Naive B cell (primary cell): Measurements from ENCODE around the gene RHCE. TPM values are rescaled to one million over a fixed set of nuclear protein-coding genes. Genes with fewer than 3 reads are reported as not detected.
"Not testable (repeated sequence)": the region's sequence is repeated elsewhere in the genome, so short reads cannot be mapped to it uniquely, and the experiment has no call there.

Source experiments
- ATAC-seq, 2 donors: fragments of 150-1000 bp; cut with Tn5 transposase; 2 replicates each; pipeline ENCODE4 v1.10.0; 2021; ENCODE audit warnings: low read depth in 2 of 2, mild to moderate bottlenecking in 2 of 2, moderate library complexity in 2 of 2
- DNase-seq: peaks from one replicate; pipeline ENCODE4 v3.0.0; 2022
- H3K27ac Mint-ChIP-seq, 6 donors: one replicate each; pipeline ENCODE4 v1.8.0; 2020 to 2022; ENCODE audit warnings: mild to moderate bottlenecking in 6 of 6, mixed read lengths in 6 of 6, moderate library complexity in 5 of 6, inconsistent platforms in 2 of 6
- H3K27me3 Mint-ChIP-seq, 3 donors: one replicate each; pipeline ENCODE4 v1.8.0; 2021 to 2022; ENCODE audit warnings: mixed read lengths in 3 of 3, mild to moderate bottlenecking in 1 of 3
- H3K36me3 Mint-ChIP-seq, 2 donors: one replicate each; pipeline ENCODE4 v1.8.0; 2020 to 2022; ENCODE audit warnings: mixed read lengths in 2 of 2, inconsistent platforms in 1 of 2, mild to moderate bottlenecking in 1 of 2
- H3K4me1 Mint-ChIP-seq, 3 donors: one replicate each; pipeline ENCODE4 v1.8.0; 2020 to 2022; ENCODE audit warnings: mixed read lengths in 3 of 3, inconsistent platforms in 1 of 3, mild to moderate bottlenecking in 1 of 3, moderate library complexity in 1 of 3
- H3K4me3 Mint-ChIP-seq, 8 donors: one replicate each; pipeline ENCODE4 v1.8.0; 2020 to 2022; ENCODE audit warnings: mild to moderate bottlenecking in 8 of 8, mixed read lengths in 8 of 8, moderate library complexity in 8 of 8, inconsistent platforms in 2 of 8
- H3K9me3 Mint-ChIP-seq, 7 donors: one replicate each; pipeline ENCODE4 v1.8.0; 2020 to 2022; ENCODE audit warnings: mixed read lengths in 7 of 7, mild to moderate bottlenecking in 5 of 7, inconsistent platforms in 2 of 7, moderate library complexity in 1 of 7
- polyA plus RNA-seq, 6 donors: library from polyadenylated mRNA; unstranded; fragments of 300-500 nt; fragmentation: Illumina TruSeq; gene quantifications; one replicate each; pipeline ENCODE4 v1.2.3, GENCODE V29; 2021; ENCODE audit warnings: low read depth in 6 of 6

Gene RHCE
- under 1 TPM in 3 of 6 donors, not detected in 3; 0.23 to 0.70 (median 0.28) TPM for polyA plus RNA-seq

DNA sequence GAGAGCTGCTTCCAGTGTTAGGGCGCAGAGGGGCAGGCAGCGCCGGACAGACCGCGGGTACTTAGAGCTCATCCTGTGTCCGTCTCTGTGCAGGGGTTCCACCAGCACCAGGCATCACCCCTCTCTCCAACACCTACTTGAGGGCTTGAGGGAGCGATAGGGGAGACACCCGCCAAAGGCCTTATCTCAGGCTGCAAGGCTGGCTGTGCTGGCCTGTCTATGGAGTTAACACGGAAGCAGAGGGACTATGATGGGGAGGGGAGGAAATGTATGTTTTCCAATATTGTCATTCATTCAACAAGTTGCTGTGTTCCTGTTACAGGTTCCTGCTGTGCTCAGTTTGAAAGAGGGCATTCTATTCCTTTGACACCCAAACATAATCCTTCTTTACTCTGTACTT, at the start of gene RHCE:
Gene RHCE, minus strand, starts transcription at position 111 of the 400 bp plus-strand sequence. Its CDS starts 39 bp downstream, at position 72.
- not testable (repeated sequence) for H3K4me1 Mint-ChIP-seq, ATAC-seq, DNase-seq, H3K9me3 Mint-ChIP-seq, H3K36me3 Mint-ChIP-seq, H3K27me3 Mint-ChIP-seq, H3K27ac Mint-ChIP-seq, H3K4me3 Mint-ChIP-seq

DNA sequence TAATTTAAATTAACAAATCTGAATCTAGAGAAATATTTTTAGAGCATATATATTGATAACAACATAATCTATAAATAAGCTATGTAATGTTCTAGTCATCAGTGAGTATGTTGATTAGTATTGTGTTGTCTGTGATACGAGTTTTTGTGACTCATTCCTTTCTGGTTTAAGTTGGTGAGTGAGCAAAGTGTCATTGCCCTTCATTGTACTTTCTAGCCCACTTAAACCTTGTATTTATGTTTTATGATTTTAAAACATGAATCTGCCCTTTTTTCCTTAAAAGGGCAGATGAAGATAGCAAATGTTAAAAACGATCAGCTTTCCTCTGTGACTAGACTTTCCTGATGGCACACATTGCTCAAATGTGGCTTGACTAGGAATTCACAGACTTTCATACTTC, 48.6 kb upstream of the RHCE start:
- DNase-seq (no peak), ATAC-seq (no peak)
- H3K36me3 Mint-ChIP-seq: peaks cover 5 to 7% of the 10 kb centered on the region in 2 donors
- no peaks in the 10 kb centered on the region for H3K27me3 Mint-ChIP-seq
- H3K4me3 Mint-ChIP-seq: no peak overlapping the region
- H3K27ac Mint-ChIP-seq: no peak overlapping the region
- peaks cover 15 to 27% (median 17%) of the 10 kb centered on the region in 3 donors for H3K4me1 Mint-ChIP-seq
- no peaks in the 10 kb centered on the region for H3K9me3 Mint-ChIP-seq

DNA sequence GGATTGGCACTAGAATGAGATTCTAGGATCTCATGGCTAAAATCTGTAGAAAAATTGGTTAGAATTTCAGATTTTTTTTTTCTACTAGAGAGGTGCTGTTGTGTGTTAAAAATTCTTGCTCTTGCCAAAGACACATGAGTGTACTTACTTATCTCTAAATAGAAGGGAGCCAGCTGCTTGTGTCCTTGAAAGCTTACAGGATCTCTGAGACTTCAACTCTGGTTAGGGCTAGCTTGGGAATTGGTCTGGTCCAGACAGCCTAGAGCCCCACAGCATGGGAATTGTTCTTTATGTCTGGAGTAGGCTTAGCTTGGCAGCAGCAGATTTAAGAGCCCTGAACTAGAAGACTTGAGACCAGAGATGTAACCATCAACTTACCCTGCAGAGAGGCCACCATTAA, 47.4 kb upstream of the RHCE start:
- H3K4me3 Mint-ChIP-seq: no peak overlapping the region
- ATAC-seq (no peak), DNase-seq (no peak)
- H3K4me1 Mint-ChIP-seq: peaks cover 7 to 21% (median 11%) of the 10 kb centered on the region in 3 donors
- H3K27ac Mint-ChIP-seq: no peak overlapping the region
- H3K27me3 Mint-ChIP-seq: no peaks in the 10 kb centered on the region
- H3K9me3 Mint-ChIP-seq: no peaks in the 10 kb centered on the region
- H3K36me3 Mint-ChIP-seq: peaks cover 5 to 7% of the 10 kb centered on the region in 2 donors

DNA sequence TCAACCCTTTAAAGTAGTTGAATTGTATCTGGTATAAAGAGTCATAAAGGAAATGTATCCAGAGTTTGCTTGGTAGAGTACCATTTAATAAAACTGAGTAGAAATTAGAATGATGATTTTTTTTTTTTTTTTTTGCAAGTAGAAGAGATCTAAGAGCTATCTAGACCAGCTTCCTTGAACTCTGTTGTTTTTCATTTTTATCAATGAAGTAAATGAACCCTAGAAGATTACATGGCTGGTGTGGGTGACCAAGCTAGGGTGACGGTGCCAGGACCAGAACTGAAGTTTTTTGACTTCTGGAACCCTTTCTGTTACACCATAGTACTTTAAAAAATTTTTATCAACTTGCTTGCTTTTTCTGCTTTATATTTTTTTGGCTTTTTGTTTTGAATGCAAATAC, 47.0 kb upstream of the RHCE start:
- ATAC-seq: no peak
- Mint-ChIP-seq H3K4me3 (no peak overlapping the region), H3K9me3 (no peaks in the 10 kb centered on the region)

DNA sequence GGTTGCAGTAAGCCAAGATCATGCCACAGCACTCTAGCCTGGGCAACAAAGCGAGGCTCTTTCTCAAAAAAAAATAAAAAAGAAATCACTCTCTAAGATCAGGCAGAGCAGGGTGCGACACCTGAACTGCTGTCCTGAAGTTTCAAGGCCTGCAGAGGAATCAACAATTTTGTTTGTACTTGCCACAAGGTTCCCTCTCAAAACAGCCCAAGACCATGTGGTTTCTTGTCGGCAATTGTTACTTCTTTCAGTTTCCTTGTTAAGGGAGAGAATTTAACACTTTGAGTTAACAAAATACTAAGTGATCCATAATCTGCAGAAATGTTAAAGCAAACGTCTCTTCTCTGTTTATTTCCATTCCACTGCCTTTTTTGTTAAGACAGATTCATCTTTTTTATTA, 46.6 kb upstream of the RHCE start:
- H3K4me1 Mint-ChIP-seq: peaks cover under 1 to 17% (median 10%) of the 10 kb centered on the region in 3 donors
- no peaks in the 10 kb centered on the region for H3K27me3 Mint-ChIP-seq
- no peak for DNase-seq
- no peaks in the 10 kb centered on the region for H3K9me3 Mint-ChIP-seq
- H3K27ac Mint-ChIP-seq: peak overlapping the region in 1 of 6 donors; percentile 42
- H3K4me3 Mint-ChIP-seq: no peak overlapping the region
- peaks cover 5 to 7% of the 10 kb centered on the region in 2 donors for H3K36me3 Mint-ChIP-seq
- ATAC-seq: no peak

More for the DNA sequence above, 47.0 kb upstream of the RHCE start:
- H3K36me3 Mint-ChIP-seq: peaks cover 5 to 7% of the 10 kb centered on the region in 2 donors
- peak overlapping the region in 1 of 6 donors; percentile 42 for H3K27ac Mint-ChIP-seq
- H3K27me3 Mint-ChIP-seq: no peaks in the 10 kb centered on the region
- peaks cover 5 to 21% (median 11%) of the 10 kb centered on the region in 3 donors for H3K4me1 Mint-ChIP-seq
- DNase-seq: no peak

DNA sequence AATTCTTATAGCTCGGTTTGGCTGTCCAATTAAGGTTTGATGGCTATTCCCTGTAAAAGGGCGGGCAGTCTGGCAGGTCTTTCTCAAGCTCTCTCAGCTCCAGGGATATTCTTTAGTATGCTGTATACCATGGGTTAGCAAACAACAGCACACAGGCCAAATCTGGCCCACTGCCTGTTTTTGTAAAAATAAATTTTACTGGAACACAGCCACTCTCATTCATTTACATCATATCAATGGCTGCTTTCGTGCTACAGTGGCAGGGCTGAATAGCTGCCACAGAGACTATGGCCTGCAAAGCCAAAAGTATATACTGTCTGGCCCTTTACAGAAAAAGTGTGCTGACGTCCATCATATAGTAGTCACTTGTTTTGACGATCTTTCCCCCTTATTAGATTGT, 42.1 kb upstream of the RHCE start:
- H3K9me3 Mint-ChIP-seq: no peaks in the 10 kb centered on the region
- ATAC-seq: no peak
- H3K27ac Mint-ChIP-seq: peak overlapping the region in 1 of 6 donors; percentile 49
- peaks cover 0 to 11% (median 4%) of the 10 kb centered on the region in 3 donors for H3K4me1 Mint-ChIP-seq
- no peak overlapping the region for H3K4me3 Mint-ChIP-seq
- no peaks in the 10 kb centered on the region for H3K27me3 Mint-ChIP-seq
- H3K36me3 Mint-ChIP-seq: peaks cover 17 to 25% of the 10 kb centered on the region in 2 donors
- no peak for DNase-seq

DNA sequence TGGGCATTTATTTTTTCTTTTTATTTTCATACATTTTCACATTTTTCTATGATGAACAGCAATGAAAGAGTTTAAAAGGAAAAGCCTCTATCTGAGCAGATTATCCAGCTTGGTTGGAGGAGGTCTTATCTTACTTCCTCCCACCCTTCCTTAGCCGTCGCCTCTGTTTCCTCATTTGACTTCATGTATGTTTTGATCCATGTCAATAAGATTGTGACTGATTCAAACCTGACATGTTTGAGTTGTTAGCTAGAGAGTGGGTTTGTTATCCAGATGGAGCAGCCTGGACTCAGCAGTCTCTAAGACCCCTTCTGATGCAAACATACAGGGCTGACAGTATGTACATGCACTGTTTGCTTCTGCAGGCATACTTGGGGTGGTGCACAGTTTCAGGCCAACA, 41.2 kb upstream of the RHCE start:
- Mint-ChIP-seq H3K4me1 (peaks cover 0 to 5% (median 4%) of the 10 kb centered on the region in 3 donors), H3K27ac (no peak overlapping the region), H3K36me3 (peaks cover 20 to 25% of the 10 kb centered on the region in 2 donors), H3K9me3 (no peaks in the 10 kb centered on the region), H3K4me3 (no peak overlapping the region), H3K27me3 (no peaks in the 10 kb centered on the region)
- no peak for ATAC-seq
- no peak for DNase-seq

DNA sequence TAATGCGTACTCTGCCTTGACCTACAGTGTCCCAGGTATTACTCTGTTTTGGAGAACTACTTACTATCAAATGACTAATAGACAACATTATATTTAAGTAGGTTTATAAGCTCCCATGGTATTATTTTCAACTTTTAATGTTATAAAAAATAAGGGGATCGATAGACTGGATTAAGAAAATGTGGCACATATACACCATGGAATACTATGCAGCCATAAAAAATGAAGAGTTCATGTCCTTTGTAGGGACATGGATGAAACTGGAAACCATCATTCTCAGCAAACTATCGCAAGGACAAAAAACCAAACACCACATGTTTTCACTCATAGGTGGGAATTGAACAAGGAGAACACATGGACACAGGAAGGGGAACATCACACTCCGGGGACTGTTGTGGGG, 40.2 kb upstream of the RHCE start:
- DNase-seq, H3K4me3 Mint-ChIP-seq, H3K4me1 Mint-ChIP-seq, H3K9me3 Mint-ChIP-seq, H3K27ac Mint-ChIP-seq, ATAC-seq, H3K27me3 Mint-ChIP-seq: not testable (repeated sequence)
- H3K36me3 Mint-ChIP-seq: peaks cover 18 to 30% of the 10 kb centered on the region in 2 donors

DNA sequence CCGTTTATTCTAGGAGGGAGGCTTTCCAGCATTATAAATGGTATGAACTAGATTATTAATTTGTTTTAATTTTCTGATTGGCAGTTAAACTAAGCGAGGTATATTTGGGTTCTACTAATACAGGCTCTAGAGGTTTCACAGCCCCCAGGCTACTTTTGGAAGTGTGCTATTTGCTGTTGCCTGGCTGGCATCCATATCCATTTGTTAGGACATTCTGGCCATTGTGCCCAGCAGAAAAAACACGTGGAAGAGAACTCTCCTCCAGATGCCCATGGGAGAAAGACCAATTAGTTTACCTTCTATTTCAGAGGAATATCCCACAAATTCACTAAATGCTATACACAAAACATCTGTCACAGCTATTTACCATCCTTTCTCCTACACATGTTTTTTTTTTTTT, 39.4 kb upstream of the RHCE start:
- no peak for DNase-seq
- peaks cover 0 to 4% (median 0%) of the 10 kb centered on the region in 3 donors for H3K4me1 Mint-ChIP-seq
- ATAC-seq: no peak
- H3K36me3 Mint-ChIP-seq: peaks cover 12 to 25% of the 10 kb centered on the region in 2 donors
- no peaks in the 10 kb centered on the region for H3K9me3 Mint-ChIP-seq
- no peaks in the 10 kb centered on the region for H3K27me3 Mint-ChIP-seq
- H3K27ac Mint-ChIP-seq: peak overlapping the region in 1 of 6 donors; percentile 71
- no peak overlapping the region for H3K4me3 Mint-ChIP-seq

DNA sequence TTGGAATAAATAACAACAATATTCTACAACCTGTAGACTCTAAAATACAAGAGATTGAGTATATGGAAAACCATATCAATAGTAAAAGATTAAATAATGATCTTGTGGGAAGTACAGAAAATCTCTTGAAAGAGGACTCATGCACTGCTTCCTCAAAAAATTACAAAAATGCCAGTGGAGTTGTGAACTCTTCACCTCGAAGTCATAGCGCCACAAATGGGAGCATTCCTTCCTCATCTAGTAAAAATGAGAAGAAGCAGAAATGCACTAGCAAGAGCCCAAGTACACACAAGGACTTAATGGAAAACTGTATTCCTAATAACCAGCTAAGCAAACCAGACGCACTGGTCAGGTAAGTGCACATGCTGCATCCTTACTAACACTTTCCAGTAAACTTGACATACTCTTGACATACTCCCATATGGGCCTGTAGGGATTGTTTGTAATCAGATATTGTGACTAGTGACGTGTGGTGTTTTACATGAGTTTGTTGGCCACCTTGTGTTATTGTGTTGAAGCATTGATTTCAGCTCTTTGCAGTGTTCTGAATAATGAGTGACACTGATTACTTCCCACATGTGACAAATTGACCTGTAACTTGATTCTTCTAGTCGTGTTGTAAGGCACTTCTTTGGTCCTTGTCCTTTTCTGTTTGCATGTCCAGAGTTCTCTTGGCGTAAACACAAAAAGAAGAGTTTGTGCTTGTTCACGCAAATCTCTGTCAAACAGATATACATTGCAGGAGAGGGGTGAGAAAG, 38.1 kb upstream of the RHCE start:
- H3K4me3 Mint-ChIP-seq: no peak overlapping the region
- H3K4me1 Mint-ChIP-seq: peaks cover 0 to 4% (median 0%) of the 10 kb centered on the region in 3 donors
- ATAC-seq (no peak), DNase-seq (no peak)
- no peaks in the 10 kb centered on the region for H3K9me3 Mint-ChIP-seq
- H3K27me3 Mint-ChIP-seq: no peaks in the 10 kb centered on the region
- peaks cover 12 to 25% of the 10 kb centered on the region in 2 donors for H3K36me3 Mint-ChIP-seq
- H3K27ac Mint-ChIP-seq: no peak overlapping the region

DNA sequence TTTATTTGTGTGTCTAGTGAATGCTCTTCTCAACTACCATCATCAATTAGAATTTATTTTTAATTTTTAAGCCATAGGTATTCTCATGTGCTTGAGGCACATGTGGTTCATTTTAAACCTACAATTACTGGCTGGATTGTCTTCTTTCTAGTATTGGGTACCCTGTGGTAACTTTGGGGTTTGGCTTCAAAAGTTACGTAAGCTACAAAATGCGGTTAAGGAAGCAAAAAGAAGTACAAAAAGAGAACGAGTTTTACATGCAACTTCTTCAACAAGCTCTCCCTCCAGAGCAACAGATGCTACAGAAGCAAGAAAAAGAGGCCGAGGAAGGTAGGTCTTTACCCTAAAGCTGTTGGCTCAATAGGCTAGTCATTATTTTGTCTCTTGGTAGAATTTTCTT, 35.9 kb upstream of the RHCE start:
- no peak for ATAC-seq

DNA sequence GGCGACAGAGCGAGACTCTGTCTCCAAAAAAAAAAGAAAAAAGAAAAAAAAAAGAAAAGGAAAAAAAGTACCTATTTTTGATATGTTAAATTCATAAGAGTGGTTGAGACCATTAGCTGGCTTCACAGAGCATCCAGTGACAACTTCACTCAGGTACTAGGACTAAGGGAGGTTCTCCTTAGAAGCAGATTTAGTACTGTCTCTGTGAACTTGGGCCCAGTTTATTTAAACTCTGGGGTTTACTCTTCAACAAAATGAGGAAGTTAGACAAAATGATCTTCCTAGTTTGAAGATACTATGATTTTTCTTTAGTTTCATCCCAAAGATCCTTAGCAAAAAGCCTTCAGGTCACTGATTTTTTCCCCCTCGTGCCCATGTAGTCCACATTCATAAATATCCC, 31.3 kb upstream of the RHCE start:
- DNase-seq: no peak

More for the DNA sequence above, 35.9 kb upstream of the RHCE start:
- H3K4me3 Mint-ChIP-seq: no peak overlapping the region
- H3K27ac Mint-ChIP-seq: no peak overlapping the region
- peaks cover 12 to 25% of the 10 kb centered on the region in 2 donors for H3K36me3 Mint-ChIP-seq
- H3K9me3 Mint-ChIP-seq: no peaks in the 10 kb centered on the region
- no peaks in the 10 kb centered on the region for H3K27me3 Mint-ChIP-seq
- DNase-seq: no peak
- H3K4me1 Mint-ChIP-seq: peaks cover 3 to 9% (median 9%) of the 10 kb centered on the region in 3 donors

DNA sequence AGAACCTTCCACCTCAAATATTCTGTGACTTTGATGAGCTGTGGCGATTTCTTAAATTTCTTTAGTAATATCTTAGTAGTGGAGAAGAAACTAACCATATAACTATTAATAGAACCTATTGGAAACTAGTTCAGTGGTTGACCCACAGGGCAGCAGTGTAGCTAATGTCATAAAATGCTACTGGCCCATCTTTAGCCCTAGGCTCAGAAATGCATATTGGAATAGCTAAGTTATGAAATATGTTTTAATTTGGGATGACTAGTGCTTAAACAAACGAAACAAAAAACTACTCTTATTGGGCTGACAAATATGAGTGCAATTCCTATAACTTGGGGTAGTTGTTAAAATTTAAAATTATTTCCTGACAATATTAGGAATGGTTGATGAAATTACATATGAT, 30.3 kb upstream of the RHCE start:
- no peaks in the 10 kb centered on the region for H3K36me3 Mint-ChIP-seq
- no peak for ATAC-seq
- peaks cover 7 to 20% (median 11%) of the 10 kb centered on the region in 3 donors for H3K4me1 Mint-ChIP-seq
- H3K27me3 Mint-ChIP-seq: no peaks in the 10 kb centered on the region
- no peaks in the 10 kb centered on the region for H3K9me3 Mint-ChIP-seq
- peak overlapping the region in 4 of 6 donors; percentile 6 to 62 (median 22) for H3K27ac Mint-ChIP-seq
- no peak for DNase-seq
- H3K4me3 Mint-ChIP-seq: no peak overlapping the region

More for the DNA sequence above, 31.3 kb upstream of the RHCE start:
- peaks cover 0 to 5% of the 10 kb centered on the region in 2 donors for H3K36me3 Mint-ChIP-seq
- ATAC-seq: peak; percentile 65 to 82
- peak overlapping the region in 3 of 6 donors; percentile 14 to 71 (median 62) for H3K27ac Mint-ChIP-seq
- no peaks in the 10 kb centered on the region for H3K9me3 Mint-ChIP-seq
- H3K4me3 Mint-ChIP-seq: no peak overlapping the region
- peaks cover 3 to 17% (median 11%) of the 10 kb centered on the region in 3 donors for H3K4me1 Mint-ChIP-seq
- no peaks in the 10 kb centered on the region for H3K27me3 Mint-ChIP-seq

DNA sequence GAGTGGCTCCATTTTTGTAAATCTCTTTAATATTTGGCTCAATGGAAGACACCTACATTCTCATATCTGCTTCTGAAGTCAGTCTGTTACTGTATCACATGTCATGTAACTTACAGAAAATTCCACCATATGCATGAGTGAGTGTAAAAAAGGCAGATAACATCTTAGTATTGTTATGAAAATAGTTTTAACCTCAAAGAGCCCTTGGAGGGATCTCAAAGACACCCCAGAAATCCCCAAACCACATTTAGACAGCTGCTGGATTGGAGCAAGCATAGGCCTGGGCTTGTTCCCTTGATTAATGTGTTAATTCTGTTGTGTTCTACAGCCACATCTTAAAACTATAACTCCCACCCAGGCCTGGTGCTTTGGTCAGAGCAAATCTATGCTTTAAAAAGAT, 26.9 kb upstream of the RHCE start:
- Mint-ChIP-seq H3K27ac (no peak overlapping the region), H3K36me3 (no peaks in the 10 kb centered on the region), H3K4me1 (peaks cover 8 to 33% (median 21%) of the 10 kb centered on the region in 3 donors), H3K27me3 (no peaks in the 10 kb centered on the region), H3K4me3 (no peak overlapping the region), H3K9me3 (no peaks in the 10 kb centered on the region)
- DNase-seq (no peak), ATAC-seq (no peak)
